Right renal cortex interstitium (tissue), 3 donors: ENCODE results near the gene MAST2. TPM values are rescaled to one million over a fixed set of nuclear protein-coding genes. Genes with fewer than 3 reads are reported as not detected.
"Not testable (repeated sequence)": the region's sequence is repeated elsewhere in the genome, so short reads cannot be mapped to it uniquely, and the experiment has no call there.

ENCODE experiments used
- DNase-seq, 3 donors: peaks; one replicate each; pipeline ENCODE4 v3.0.0-alpha.2; 2013; ENCODE audit warnings: low read depth in 3 of 3, low spot score in 2 of 3
- polyA plus RNA-seq, 3 donors: library from polyadenylated mRNA; unstranded; fragments of 120-200 nt; gene quantifications; one replicate each; pipeline ENCODE4 v1.2.1, GENCODE V29; 2013; ENCODE audit not compliant: insufficient read length in 3 of 3

MAST2 gene
- polyA plus RNA-seq, 3 donors, result 25.4 to 31.4 (median 28.9) TPM

- no peak for DNase-seq
Observed at GRCh38 chr1:45891087-45891486, 87.7 kb downstream of the MAST2 start.

GRCh38 chr1:45892068-45892785 is 88.8 kb downstream of the MAST2 start:
- no peak for DNase-seq

GRCh38 chr1:45894331-45894730 is 90.9 kb downstream of the MAST2 start:
- DNase-seq, result no peak

GRCh38 chr1:45894921-45895320 is 91.5 kb downstream of the MAST2 start:
- DNase-seq, result no peak

GRCh38 chr1:45895406-45895805 is 92.0 kb downstream of the MAST2 start:
- DNase-seq, result no peak

- DNase-seq, result no peak
Observed at GRCh38 chr1:45906883-45907282, 103.5 kb downstream of the MAST2 start.

GRCh38 chr1:45908611-45909140 is 105.3 kb downstream of the MAST2 start:
- no peak for DNase-seq

- DNase-seq, result no peak
Observed at GRCh38 chr1:45911634-45912033, 108.2 kb downstream of the MAST2 start.

GRCh38 chr1:45913183-45913683 is 109.8 kb downstream of the MAST2 start:
- peak; percentile 31 to 50 (median 40) for DNase-seq

GRCh38 chr1:45913731-45914501 is 110.5 kb downstream of the MAST2 start:
- no peak for DNase-seq

- no peak for DNase-seq
Observed at GRCh38 chr1:45914836-45915235, 111.4 kb downstream of the MAST2 start.

GRCh38 chr1:45922374-45922773 is 119.0 kb downstream of the MAST2 start:
- no peak for DNase-seq

- no peak for DNase-seq
Observed at GRCh38 chr1:45922813-45923212, 119.4 kb downstream of the MAST2 start.

- DNase-seq, result no peak
Observed at GRCh38 chr1:45923343-45923742, 119.9 kb downstream of the MAST2 start.

GRCh38 chr1:45924736-45925135 is 121.3 kb downstream of the MAST2 start:
- DNase-seq, result no peak

GRCh38 chr1:45925728-45926287 is 122.4 kb downstream of the MAST2 start:
- DNase-seq, result no peak

- no peak for DNase-seq
Observed at GRCh38 chr1:45926330-45926729, 122.9 kb downstream of the MAST2 start.

- DNase-seq, result not testable (repeated sequence)
Observed at GRCh38 chr1:45927231-45927915, 124.0 kb downstream of the MAST2 start.

GRCh38 chr1:45928486-45929205 is 125.2 kb downstream of the MAST2 start:
- no peak for DNase-seq

- no peak for DNase-seq
Observed at GRCh38 chr1:45929257-45929687, 125.9 kb downstream of the MAST2 start.
